Natural killer cell (primary cell): ENCODE measurements around the gene GIPC2. TPM values are rescaled to one million over a fixed set of nuclear protein-coding genes. Genes with fewer than 3 reads are reported as not detected.

Experiments used
- ATAC-seq, 3 donors: fragments of 150-1000 bp in 2 of 3; fragments of 200-7000 bp in 1 of 3; cut with Tn5 transposase; 1 replicate in 1 of 3; 2 replicates in 2 of 3; pipeline ENCODE4 v1.10.0; 2021; ENCODE audit warnings: mild to moderate bottlenecking in 2 of 3, moderate library complexity in 2 of 3
- DNase-seq, 2 donors: peaks; one replicate each; pipeline versions ENCODE4 v3.0.0 to v3.0.0-alpha.2; 2013 to 2021; ENCODE audit warnings: mixed read lengths in 1 of 2
- H3K27ac ChIP-seq: one replicate; pipeline ENCODE4 v1.5.1; 2013; ENCODE audit warnings: mild to moderate bottlenecking, low read length
- H3K27me3 ChIP-seq: one replicate; pipeline ENCODE4 v1.6.1; 2013; ENCODE audit warnings: low read length; ENCODE audit not compliant: control insufficient read depth, insufficient read depth
- H3K36me3 ChIP-seq: one replicate; pipeline ENCODE4 v1.6.1; 2013; ENCODE audit warnings: low read length; ENCODE audit not compliant: control insufficient read depth, insufficient read depth
- H3K4me1 ChIP-seq: one replicate; pipeline ENCODE4 v1.6.1; 2013; ENCODE audit warnings: low read length; ENCODE audit not compliant: control insufficient read depth, insufficient read depth
- H3K4me3 ChIP-seq: one replicate; pipeline ENCODE4 v1.5.1; 2013; ENCODE audit warnings: low read length
- H3K9me3 ChIP-seq: one replicate; pipeline ENCODE4 v1.6.1; 2013; ENCODE audit warnings: low read length; ENCODE audit not compliant: control insufficient read depth, insufficient read depth
- H3K27ac Mint-ChIP-seq, 2 donors: one replicate each; pipeline ENCODE4 v1.8.0; 2022; ENCODE audit warnings: mild to moderate bottlenecking in 2 of 2, mixed read lengths in 2 of 2, moderate library complexity in 1 of 2
- H3K27me3 Mint-ChIP-seq, 2 donors: one replicate each; pipeline ENCODE4 v1.8.0; 2022; ENCODE audit warnings: low read depth in 2 of 2, mixed read lengths in 2 of 2
- H3K36me3 Mint-ChIP-seq: one replicate; pipeline ENCODE4 v1.8.0; 2022; ENCODE audit warnings: mixed read lengths
- H3K4me1 Mint-ChIP-seq, 2 donors: one replicate each; pipeline ENCODE4 v1.8.0; 2022; ENCODE audit warnings: mixed read lengths in 2 of 2
- H3K4me3 Mint-ChIP-seq: one replicate; pipeline ENCODE4 v1.8.0; 2022; ENCODE audit warnings: mild to moderate bottlenecking, moderate library complexity, mixed read lengths
- H3K9me3 Mint-ChIP-seq, 2 donors: one replicate each; pipeline ENCODE4 v1.8.0; 2022; ENCODE audit warnings: mixed read lengths in 2 of 2
- WGBS: methylation state at CpG from one replicate; pipeline ENCODE4 v1.1.7; 2013; ENCODE audit warnings: missing lambda C conversion rate; ENCODE audit not compliant: insufficient coverage; 5-methylcytosine and 5-hydroxymethylcytosine counted together
- intact Hi-C: fragments of 100-400 bp; cut with micrococcal nuclease; formaldehyde crosslinking; loops from one replicate; pipeline ENCODE4 v1.14.2; 2022
- total RNA-seq, 4 donors: library from RNA; stranded (reverse); fragments of 120-200 nt in 1 of 4; gene quantifications; one replicate each; pipeline versions ENCODE4 v1.2.3 to v1.2.4, GENCODE V29; 2013 to 2022
- TF ChIP-seq, protein P1 (sequence below): fragments of 200-600 bp; IDR thresholded peaks from one replicate; pipeline ENCODE4 v1.8.0; 2022; ENCODE audit warnings: antibody characterized with exemption

Gene GIPC2
- total RNA-seq, 3 donors from 2014 or later (not counting 1 experiment from before 2014, with no cell fraction given), result not detected

DNA sequence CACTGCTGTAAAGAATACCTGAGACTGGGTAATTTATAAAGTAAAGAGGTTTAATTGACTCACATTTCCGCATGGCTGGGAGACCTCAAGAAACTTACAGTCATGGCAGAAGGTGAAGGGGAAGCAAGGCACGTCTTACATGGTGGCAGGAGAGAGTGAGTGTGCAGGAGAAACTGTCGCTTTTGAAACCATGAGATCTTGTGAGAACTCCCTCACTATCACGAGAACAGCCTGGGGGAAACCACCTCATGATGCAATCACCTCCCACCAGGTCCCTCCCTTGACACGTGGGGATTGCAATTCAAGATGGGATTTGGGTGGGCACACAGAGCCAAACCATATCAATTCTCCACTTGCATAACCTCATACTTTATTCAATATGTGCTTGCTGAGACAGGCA is 76.6 kb downstream of the GIPC2 start:
- WGBS, result 65% methylated on average over 5 of the region's 5 CpGs
- no peak for DNase-seq
- Histone ChIP-seq H3K36me3 (no peaks in the 10 kb centered on the region), H3K9me3 (no peaks in the 10 kb centered on the region), H3K4me3 (no peak overlapping the region), H3K4me1 (no peaks in the 10 kb centered on the region), H3K27me3 (no peaks in the 10 kb centered on the region), H3K27ac (no peak overlapping the region)
- H3K4me1 Mint-ChIP-seq, result no peaks in the 10 kb centered on the region
- no peaks in the 10 kb centered on the region for H3K9me3 Mint-ChIP-seq
- intact Hi-C loops, result no loop called here
- H3K36me3 Mint-ChIP-seq, result no peaks in the 10 kb centered on the region
- no peak overlapping the region for H3K4me3 Mint-ChIP-seq
- no peak for ATAC-seq
- no peaks in the 10 kb centered on the region for H3K27me3 Mint-ChIP-seq
- no peak overlapping the region for H3K27ac Mint-ChIP-seq
- TF ChIP-seq, protein P1, sequence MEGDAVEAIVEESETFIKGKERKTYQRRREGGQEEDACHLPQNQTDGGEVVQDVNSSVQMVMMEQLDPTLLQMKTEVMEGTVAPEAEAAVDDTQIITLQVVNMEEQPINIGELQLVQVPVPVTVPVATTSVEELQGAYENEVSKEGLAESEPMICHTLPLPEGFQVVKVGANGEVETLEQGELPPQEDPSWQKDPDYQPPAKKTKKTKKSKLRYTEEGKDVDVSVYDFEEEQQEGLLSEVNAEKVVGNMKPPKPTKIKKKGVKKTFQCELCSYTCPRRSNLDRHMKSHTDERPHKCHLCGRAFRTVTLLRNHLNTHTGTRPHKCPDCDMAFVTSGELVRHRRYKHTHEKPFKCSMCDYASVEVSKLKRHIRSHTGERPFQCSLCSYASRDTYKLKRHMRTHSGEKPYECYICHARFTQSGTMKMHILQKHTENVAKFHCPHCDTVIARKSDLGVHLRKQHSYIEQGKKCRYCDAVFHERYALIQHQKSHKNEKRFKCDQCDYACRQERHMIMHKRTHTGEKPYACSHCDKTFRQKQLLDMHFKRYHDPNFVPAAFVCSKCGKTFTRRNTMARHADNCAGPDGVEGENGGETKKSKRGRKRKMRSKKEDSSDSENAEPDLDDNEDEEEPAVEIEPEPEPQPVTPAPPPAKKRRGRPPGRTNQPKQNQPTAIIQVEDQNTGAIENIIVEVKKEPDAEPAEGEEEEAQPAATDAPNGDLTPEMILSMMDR, result no peak

DNA sequence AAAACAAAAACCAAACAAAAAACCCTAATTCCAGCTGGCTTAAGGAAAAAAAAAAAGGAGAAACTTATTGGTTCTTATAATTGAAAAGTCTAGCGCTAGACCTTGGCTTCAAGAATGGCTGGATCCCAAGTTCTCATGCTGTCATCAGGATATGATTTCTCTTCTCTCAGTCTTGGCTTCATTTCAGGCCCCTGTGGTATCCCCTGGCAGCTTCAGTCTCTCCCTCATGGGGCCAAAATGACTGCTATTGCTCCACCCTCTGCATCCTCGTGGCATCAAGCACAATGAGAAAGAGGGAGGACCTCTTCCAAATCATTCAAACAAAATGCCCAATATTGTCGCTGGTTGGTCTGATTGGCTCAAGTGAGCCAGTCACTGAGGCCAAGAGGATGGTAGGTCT is 80.7 kb downstream of the GIPC2 start:
- Histone ChIP-seq H3K4me3 (no peak overlapping the region), H3K36me3 (no peaks in the 10 kb centered on the region), H3K9me3 (no peaks in the 10 kb centered on the region), H3K27ac (no peak overlapping the region), H3K27me3 (no peaks in the 10 kb centered on the region), H3K4me1 (no peaks in the 10 kb centered on the region)
- TF ChIP-seq, protein P1, result no peak
- H3K4me1 Mint-ChIP-seq, result no peaks in the 10 kb centered on the region
- ATAC-seq (no peak), DNase-seq (no peak)
- no peaks in the 10 kb centered on the region for H3K36me3 Mint-ChIP-seq
- intact Hi-C loops, result no loop called here
- H3K27ac Mint-ChIP-seq, result no peak overlapping the region
- no peak overlapping the region for H3K4me3 Mint-ChIP-seq
- 87% methylated on average over 3 of the region's 3 CpGs for WGBS
- no peaks in the 10 kb centered on the region for H3K9me3 Mint-ChIP-seq
- H3K27me3 Mint-ChIP-seq, result no peaks in the 10 kb centered on the region

DNA sequence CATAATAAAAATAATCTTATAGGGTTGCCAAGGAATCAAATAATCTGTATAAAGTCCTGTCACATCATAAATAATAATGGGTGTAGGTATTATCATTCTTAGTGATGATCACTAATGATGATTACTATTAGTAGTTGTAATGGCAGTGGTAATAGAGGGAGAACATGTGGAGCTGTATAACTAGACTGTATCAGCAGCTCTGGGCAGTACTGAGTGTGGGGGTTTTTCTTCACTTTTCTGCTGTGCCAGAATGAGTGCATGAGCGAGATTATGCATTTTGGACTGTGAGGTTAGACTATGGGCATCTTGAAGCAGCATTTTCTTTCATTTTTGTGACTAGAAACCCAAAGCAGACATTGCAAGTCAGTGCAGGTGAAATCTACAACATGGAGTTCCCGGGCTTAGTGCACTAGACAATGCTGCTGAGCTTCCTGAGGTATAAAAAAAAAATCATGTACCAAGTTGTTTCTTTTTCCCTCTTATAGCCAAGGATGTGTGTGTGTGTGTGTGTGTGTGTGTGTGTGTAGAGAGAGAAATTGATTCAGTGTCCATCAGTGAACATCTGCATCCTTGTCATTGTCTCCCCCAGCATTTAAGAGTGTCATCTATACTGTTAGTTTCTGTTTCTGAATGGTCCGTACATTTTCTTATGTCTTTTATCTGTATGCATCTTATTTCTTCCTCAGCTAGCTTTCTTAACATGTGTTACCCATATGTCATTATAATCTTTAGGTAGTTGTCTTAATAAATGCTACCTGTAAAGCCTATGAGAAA is 86.6 kb downstream of the GIPC2 start:
- ATAC-seq (peak in 1 of 3 donors; percentile 26), DNase-seq (no peak)
- Mint-ChIP-seq H3K27ac (no peak overlapping the region), H3K4me3 (no peak overlapping the region), H3K36me3 (no peaks in the 10 kb centered on the region), H3K9me3 (no peaks in the 10 kb centered on the region), H3K27me3 (peaks cover 0 to 3% of the 10 kb centered on the region in 2 donors), H3K4me1 (no peaks in the 10 kb centered on the region)
- 89% methylated on average over 2 of the region's 3 CpGs for whole genome bisulfite sequencing
- H3K4me3 ChIP-seq, result no peak overlapping the region
- no peaks in the 10 kb centered on the region for H3K36me3 ChIP-seq
- no peaks in the 10 kb centered on the region for H3K4me1 ChIP-seq
- intact Hi-C loops, result no loop called here
- H3K27me3 ChIP-seq, result no peaks in the 10 kb centered on the region
- H3K9me3 ChIP-seq, result no peaks in the 10 kb centered on the region
- no peak overlapping the region for H3K27ac ChIP-seq
- TF ChIP-seq, protein P1, result no peak

DNA sequence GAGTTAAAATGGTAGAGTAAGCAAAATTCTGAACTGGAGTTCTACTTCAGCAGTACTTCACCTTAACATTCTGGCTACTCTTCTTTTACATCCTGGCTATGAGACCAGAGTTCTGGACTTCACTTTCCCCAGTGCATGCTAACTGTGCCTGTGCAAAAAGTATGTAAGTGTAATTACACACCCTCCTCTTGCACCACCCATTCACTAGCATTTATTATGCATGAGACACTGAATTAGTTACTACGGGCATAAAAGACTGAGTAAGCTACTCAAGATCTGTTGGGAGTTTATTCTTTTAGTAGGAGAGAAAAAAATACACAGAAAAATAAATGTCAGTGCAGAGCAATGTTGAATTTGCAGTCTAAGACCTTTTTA is 87.2 kb downstream of the GIPC2 start:
- DNase-seq (no peak), ATAC-seq (no peak)
- 100% methylated on average over 1 of the region's 1 CpG for WGBS
- Histone ChIP-seq H3K27ac (no peak overlapping the region), H3K4me3 (no peak overlapping the region), H3K4me1 (no peaks in the 10 kb centered on the region), H3K27me3 (no peaks in the 10 kb centered on the region), H3K9me3 (no peaks in the 10 kb centered on the region), H3K36me3 (no peaks in the 10 kb centered on the region)
- Mint-ChIP-seq H3K4me1 (no peaks in the 10 kb centered on the region), H3K27ac (no peak overlapping the region), H3K9me3 (no peaks in the 10 kb centered on the region), H3K4me3 (no peak overlapping the region), H3K27me3 (peaks cover 0 to 3% of the 10 kb centered on the region in 2 donors), H3K36me3 (no peaks in the 10 kb centered on the region)
- intact Hi-C loops, result no loop called here
- TF ChIP-seq, protein P1, result no peak
